ENCODE data around the gene DLG2.

DNA sequence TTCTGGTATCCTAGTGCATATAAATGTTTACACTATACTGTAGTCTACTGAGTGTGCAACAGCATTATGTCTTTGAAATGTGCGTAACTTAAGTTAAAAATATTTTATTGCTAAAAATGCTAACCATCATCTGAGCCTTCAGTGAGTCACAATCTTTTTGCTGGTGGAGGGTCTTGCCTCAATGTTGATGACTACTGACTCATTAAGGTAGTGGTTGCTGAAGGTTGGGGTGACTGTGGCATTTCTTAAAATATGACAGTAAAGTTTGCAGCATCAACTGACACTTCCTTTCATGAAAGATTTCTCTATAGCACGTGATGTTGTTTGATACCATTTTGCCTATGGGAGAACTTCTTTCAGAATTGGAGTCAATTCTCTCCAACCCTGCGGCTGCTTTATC, 46.2 kb upstream of the DLG2 start:
- TF ChIP-seq, protein P1, sequence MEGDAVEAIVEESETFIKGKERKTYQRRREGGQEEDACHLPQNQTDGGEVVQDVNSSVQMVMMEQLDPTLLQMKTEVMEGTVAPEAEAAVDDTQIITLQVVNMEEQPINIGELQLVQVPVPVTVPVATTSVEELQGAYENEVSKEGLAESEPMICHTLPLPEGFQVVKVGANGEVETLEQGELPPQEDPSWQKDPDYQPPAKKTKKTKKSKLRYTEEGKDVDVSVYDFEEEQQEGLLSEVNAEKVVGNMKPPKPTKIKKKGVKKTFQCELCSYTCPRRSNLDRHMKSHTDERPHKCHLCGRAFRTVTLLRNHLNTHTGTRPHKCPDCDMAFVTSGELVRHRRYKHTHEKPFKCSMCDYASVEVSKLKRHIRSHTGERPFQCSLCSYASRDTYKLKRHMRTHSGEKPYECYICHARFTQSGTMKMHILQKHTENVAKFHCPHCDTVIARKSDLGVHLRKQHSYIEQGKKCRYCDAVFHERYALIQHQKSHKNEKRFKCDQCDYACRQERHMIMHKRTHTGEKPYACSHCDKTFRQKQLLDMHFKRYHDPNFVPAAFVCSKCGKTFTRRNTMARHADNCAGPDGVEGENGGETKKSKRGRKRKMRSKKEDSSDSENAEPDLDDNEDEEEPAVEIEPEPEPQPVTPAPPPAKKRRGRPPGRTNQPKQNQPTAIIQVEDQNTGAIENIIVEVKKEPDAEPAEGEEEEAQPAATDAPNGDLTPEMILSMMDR (IDR thresholded peaks at IDR 0.05; ENCODE audit: insufficient read depth, low read depth, low read length) = no peak
- no peak for TF ChIP-seq EZH2 (IDR thresholded peaks at IDR 0.05; ENCODE audit: insufficient read depth, low read length)
